ENCODE data around the gene GZMM.
A peak's percentile ranks its signal among the peaks of the same experiment; 100 is the strongest.

DNA sequence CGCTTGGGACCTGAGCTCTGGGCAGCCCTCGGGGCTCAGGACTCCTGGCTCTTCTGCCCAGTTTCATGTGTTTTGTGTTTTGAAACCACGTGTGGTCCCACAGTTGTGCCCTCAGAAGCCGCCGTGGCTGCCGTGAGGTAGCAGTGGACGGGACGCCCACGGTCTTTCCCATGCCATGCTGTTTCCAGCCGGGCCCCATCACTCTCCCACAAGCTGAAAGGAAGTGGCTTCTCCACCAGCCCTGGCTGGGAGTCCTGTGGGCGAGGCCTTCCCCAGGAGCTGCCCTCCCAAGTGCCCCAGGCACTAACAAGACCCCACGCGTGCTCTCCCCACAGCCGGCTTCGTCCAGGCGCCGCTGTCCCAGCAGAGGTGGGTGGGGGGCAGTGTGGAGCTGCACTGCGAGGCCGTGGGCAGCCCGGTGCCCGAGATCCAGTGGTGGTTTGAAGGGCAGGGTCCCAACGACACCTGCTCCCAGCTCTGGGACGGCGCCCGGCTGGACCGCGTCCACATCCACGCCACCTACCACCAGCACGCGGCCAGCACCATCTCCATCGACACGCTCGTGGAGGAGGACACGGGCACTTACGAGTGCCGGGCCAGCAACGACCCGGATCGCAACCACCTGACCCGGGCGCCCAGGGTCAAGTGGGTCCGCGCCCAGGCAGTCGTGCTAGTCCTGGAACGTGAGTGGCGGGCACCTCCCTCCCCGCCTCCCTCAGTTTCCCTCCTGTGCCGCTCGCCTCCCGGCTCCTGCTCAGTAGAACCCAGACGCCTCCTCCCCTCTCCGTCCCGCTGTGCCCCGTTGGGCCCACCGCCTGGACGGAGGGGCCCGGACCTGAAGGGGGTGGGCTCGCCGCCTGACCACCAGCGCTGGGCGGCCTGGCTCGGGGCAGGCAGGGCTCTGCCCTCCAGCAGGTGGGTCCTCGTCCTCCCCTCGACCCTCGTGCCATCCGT lies 33.9 kb downstream of the GZMM start:
- TF ChIP-seq MAFG (CRISPR knock-in tag; IDR thresholded peaks at IDR 0.05) (no peak), MAZ (IDR thresholded peaks at IDR 0.05; ENCODE audit: borderline replicate concordance, low read depth, low read length) (no peak), MAZ (CRISPR knock-in tag; IDR thresholded peaks at IDR 0.05; ENCODE audit: low read depth) (no peak), NCOA1 (CRISPR knock-in tag; IDR thresholded peaks at IDR 0.05) (no peak), BORCS8-MEF2B (CRISPR knock-in tag; IDR thresholded peaks at IDR 0.05) (no peak), ZNF501 (CRISPR knock-in tag; IDR thresholded peaks at IDR 0.05) (no peak)
- TF ChIP-seq, protein P1, sequence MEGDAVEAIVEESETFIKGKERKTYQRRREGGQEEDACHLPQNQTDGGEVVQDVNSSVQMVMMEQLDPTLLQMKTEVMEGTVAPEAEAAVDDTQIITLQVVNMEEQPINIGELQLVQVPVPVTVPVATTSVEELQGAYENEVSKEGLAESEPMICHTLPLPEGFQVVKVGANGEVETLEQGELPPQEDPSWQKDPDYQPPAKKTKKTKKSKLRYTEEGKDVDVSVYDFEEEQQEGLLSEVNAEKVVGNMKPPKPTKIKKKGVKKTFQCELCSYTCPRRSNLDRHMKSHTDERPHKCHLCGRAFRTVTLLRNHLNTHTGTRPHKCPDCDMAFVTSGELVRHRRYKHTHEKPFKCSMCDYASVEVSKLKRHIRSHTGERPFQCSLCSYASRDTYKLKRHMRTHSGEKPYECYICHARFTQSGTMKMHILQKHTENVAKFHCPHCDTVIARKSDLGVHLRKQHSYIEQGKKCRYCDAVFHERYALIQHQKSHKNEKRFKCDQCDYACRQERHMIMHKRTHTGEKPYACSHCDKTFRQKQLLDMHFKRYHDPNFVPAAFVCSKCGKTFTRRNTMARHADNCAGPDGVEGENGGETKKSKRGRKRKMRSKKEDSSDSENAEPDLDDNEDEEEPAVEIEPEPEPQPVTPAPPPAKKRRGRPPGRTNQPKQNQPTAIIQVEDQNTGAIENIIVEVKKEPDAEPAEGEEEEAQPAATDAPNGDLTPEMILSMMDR (CRISPR knock-in tag; IDR thresholded peaks at IDR 0.05) = peak; percentile 31; the same call in 1 of the 2 replicates

Data from HepG2 (cell line).